ENCODE results near the gene CALHM1.
"Not testable (repeated sequence)": the region's sequence is repeated elsewhere in the genome, so short reads cannot be mapped to it uniquely, and the experiment has no call there.

CALHM1 gene

GRCh38 chr10:103427866-103428265 is 30.8 kb downstream of the CALHM1 start:
- DNase-seq, result no peak

DNA sequence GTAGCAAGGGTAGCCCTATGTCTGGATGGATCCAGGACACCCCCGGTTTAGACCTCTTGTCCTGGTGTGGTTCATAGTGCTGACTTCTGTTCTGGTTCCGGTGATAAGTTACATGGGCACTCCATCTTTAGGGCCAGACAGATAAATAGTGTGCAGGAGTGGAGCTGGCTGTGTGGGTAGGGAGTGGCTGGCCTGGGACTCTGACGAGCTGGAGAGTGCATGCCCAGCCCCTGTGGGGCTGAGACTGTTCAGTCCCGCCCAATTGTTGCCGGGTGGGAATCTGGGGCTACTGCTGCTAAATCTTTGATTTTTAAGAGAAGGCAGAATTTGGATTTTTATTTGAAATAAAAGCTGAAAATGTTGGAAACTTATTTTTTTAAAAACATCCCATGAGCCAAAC is 35.0 kb downstream of the CALHM1 start:
- DNase-seq, result no peak

GRCh38 chr10:103419101-103419500 is 39.6 kb downstream of the CALHM1 start:
- DNase-seq, result no peak

- DNase-seq, result no peak
Measured at GRCh38 chr10:103417601-103418000, 41.1 kb downstream of the CALHM1 start.

DNA sequence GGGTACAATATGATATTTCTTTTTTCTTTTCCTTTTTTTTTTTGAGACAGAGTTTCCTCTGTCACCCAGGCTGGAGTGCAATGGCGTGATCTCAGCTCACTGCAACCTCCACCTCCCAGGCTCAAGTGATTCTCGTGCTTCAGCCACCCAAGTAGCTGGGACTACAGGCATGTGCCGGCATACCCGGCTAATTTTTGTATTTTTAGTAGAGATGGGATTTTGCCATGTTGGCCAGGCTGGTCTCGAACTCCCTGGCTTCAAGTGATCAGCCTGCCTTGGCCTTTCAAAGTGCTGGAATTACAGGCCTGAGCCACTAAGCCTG is 41.6 kb downstream of the CALHM1 start:
- DNase-seq, result not testable (repeated sequence)

GRCh38 chr10:103416436-103417147 is 42.1 kb downstream of the CALHM1 start:
- DNase-seq, result peak; percentile 26

GRCh38 chr10:103415581-103415980 is 43.1 kb downstream of the CALHM1 start:
- DNase-seq, result no peak

- no peak for DNase-seq
Measured at GRCh38 chr10:103413564-103413963, 45.1 kb downstream of the CALHM1 start.
